Activated naive CD8-positive, alpha-beta T cell treated with anti-CD3 and anti-CD28 coated beads, Interleukin-2, amount 50 U/mL, for 24 hours (primary cell): ENCODE data around the gene TNFRSF6B.

Experiments used
- ATAC-seq: fragments of 150-1000 bp; cut with Tn5 transposase; one replicate; pipeline ENCODE4 v1.10.0; 2021
- DNase-seq: peaks from one replicate; pipeline ENCODE4 v3.0.0; 2021
- H3K27ac Mint-ChIP-seq: one replicate; pipeline ENCODE4 v1.8.0; 2021; ENCODE audit warnings: mild to moderate bottlenecking, mixed read lengths
- H3K27me3 Mint-ChIP-seq: one replicate; pipeline ENCODE4 v1.8.0; 2021; ENCODE audit warnings: mixed read lengths
- H3K36me3 Mint-ChIP-seq: one replicate; pipeline ENCODE4 v1.8.0; 2021; ENCODE audit warnings: low read depth, mixed read lengths
- H3K4me1 Mint-ChIP-seq: one replicate; pipeline ENCODE4 v1.8.0; 2021; ENCODE audit warnings: mixed read lengths
- H3K4me3 Mint-ChIP-seq: one replicate; pipeline ENCODE4 v1.8.0; 2021; ENCODE audit warnings: mild to moderate bottlenecking, moderate library complexity, mixed read lengths
- H3K9me3 Mint-ChIP-seq: one replicate; pipeline ENCODE4 v1.8.0; 2021; ENCODE audit warnings: mixed read lengths

TNFRSF6B gene

DNA sequence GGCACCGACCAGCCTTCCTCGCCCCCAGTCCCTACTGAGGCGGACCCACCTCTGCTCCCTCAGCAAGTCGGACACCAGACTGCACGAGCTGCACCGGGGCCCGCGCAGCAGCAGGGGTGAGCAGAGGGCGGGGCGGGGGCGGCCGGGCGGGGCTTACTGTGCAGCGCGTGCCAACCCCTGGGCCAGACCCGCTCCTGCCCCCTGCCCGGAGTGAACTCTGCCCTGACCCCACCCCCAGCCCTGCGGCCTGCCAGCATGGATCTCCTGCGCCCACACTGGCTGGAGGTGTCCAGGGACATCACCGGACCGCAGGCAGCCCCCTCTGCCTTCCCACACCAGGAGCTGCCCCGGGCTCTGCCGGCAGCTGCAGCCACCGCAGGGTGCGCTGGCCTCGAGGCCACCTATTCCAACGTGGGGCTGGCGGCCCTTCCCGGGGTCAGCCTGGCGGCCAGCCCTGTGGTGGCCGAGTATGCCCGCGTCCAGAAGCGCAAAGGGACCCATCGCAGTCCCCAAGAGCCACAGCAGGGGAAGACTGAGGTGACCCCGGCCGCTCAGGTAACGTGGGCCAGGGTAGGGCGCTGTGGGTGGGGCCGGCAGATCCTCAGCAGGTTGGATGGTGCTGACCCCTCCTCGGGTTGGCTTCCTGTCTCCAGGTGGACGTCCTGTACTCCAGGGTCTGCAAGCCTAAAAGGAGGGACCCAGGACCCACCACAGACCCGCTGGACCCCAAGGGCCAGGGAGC, 41.7 kb downstream of the TNFRSF6B start:
- Mint-ChIP-seq H3K36me3 (no peaks in the 10 kb centered on the region), H3K4me1 (peaks cover 17% of the 10 kb centered on the region), H3K4me3 (no peak overlapping the region), H3K27me3 (no peaks in the 10 kb centered on the region), H3K27ac (no peak overlapping the region), H3K9me3 (no peaks in the 10 kb centered on the region)
- peak; percentile 37 for DNase-seq
- ATAC-seq, result peak; percentile 6

DNA sequence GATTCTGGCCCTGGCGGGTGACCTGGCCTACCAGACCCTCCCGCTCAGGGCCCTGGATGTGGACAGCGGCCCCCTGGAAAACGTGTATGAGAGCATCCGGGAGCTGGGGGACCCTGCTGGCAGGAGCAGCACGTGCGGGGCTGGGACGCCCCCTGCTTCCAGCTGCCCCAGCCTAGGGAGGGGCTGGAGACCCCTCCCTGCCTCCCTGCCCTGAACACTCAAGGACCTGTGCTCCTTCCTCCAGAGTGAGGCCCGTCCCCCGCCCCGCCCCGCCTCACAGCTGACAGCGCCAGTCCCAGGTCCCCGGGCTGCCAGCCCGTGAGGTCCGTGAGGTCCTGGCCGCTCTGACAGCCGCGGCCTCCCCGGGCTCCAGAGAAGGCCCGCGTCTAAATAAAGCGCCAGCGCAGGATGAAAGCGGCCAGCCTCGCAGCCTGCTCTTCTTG, 42.3 kb downstream of the TNFRSF6B start:
- DNase-seq (peak; percentile 42), ATAC-seq (no peak)
- Mint-ChIP-seq H3K4me3 (no peak overlapping the region), H3K27ac (no peak overlapping the region), H3K36me3 (no peaks in the 10 kb centered on the region), H3K9me3 (no peaks in the 10 kb centered on the region), H3K27me3 (no peaks in the 10 kb centered on the region), H3K4me1 (peaks cover 17% of the 10 kb centered on the region)

DNA sequence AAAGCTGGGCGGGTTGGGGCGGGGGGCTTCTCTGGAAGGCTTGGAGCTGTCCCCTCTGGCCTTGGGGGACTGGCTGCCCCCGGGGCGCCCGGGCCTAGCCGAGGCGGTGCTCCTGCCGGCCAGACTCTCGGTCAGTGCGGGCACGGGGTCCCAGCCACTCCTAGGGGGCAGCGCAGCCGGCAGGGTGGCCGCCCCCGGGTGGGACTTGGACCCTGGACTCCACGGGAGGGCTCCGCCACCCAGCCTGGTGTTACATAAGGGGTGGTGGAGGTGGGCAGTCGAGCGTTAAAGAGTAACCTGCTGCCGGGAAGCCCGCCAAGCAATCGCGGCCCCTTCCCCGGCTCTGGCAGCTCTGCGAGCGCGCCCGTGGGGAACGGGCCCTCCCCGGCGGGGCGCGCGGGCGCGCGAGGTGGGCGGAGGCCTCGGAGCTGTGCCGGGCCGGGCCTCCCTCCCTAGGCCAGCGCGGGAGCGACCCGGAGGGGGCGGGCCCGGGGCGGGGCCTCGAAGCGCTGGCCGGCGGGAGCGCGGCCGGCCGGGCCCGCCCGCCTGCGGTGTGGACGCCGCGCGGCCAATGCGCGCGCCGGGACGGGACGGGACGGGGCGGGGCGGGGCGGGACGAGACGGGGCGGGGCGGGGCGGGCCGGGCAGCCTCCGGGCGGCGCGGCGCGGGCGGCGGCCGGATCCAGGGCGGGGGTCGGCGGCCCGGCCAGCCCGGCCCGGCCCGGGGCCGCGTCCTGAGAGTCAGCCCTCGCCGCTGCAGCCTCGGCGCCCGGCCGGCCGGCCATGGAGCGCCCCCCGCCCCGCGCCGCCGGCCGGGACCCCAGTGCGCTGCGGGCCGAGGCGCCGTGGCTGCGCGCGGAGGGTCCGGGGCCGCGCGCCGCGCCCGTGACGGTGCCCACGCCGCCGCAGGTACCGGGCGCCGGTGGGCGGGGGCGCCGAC, 42.9 kb downstream of the TNFRSF6B start, which contains the start of gene SLC2A4RG:
Gene SLC2A4RG (plus strand): TSS at position 647 of the 940 bp plus-strand sequence. CDS start 137 bp downstream, at position 784.
- Mint-ChIP-seq H3K36me3 (no peaks in the 10 kb centered on the region), H3K27me3 (no peaks in the 10 kb centered on the region), H3K27ac (no peak within 1 kb of the TSS), H3K4me1 (peaks cover 17% of the 10 kb centered on the region), H3K4me3 (peak within 1 kb of the TSS; percentile 29), H3K9me3 (no peaks in the 10 kb centered on the region)
- ATAC-seq, result peak; percentile 63
- DNase-seq, result peak; percentile 70

DNA sequence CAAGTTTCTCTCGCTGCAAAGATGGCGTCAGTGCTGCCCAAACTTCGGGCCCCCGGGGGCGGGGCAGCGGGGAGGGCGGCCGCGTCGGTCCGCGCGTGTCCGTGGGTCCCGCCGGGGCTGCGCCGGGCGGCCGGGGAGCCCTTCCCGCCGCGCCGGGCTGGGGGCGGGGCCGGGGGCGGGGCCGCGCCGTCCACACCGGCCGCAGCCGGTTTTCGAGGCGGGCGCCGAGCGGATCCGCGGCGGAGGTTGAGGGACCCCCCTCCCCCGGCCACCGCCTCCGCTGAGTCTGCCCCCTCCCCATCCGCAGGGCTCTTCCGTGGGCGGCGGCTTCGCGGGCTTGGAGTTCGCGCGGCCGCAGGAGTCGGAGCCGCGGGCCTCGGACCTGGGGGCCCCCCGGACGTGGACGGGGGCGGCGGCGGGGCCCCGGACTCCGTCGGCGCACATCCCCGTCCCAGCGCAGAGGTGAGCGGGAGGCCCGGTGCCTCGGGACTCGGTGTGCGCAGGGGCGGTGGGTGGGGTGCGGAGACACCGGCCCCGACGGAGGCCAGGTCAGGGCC, 43.7 kb downstream of the TNFRSF6B start:
- peak; percentile 44 for DNase-seq
- no peaks in the 10 kb centered on the region for H3K36me3 Mint-ChIP-seq
- peaks cover 17% of the 10 kb centered on the region for H3K4me1 Mint-ChIP-seq
- H3K27me3 Mint-ChIP-seq, result no peaks in the 10 kb centered on the region
- H3K4me3 Mint-ChIP-seq, result peak overlapping the region; percentile 29
- no peaks in the 10 kb centered on the region for H3K9me3 Mint-ChIP-seq
- no peak for ATAC-seq
- no peak overlapping the region for H3K27ac Mint-ChIP-seq

DNA sequence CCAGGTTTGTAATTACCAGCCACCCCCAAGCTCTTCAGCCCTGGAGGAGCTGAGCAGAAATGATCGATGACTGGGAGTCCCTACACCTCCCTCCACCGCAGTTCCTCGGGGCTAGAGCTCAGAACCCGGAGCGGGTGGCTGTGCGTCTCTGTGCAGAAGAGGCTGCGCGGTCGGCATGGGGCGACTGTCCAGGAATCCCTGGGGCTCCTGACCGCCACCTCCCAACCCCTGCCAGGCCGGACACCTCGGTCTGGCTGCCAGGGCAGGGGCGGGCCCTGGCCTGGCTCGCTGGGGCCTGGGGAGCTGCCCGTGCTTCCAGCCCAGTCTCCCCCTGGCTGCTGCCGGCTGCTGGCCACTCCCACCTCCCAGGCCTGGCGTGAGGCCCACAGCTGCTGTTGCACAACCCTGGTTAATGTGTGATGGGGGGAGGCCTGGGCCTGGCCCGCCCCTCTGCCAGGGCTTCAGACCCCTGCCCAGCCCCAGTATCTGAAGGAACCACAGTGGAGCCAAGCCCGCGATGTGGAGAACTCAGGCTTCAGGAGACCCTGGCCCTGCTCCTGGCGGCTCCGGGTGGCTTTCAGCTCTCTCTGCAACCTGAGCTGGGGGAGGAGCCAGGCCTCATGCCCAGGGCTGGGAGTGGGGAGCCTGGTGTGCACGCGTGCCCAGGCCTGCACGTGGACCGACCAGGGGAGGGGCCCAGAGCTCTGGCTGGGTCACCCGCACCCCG, 44.3 kb downstream of the TNFRSF6B start:
- H3K4me1 Mint-ChIP-seq, result peaks cover 14% of the 10 kb centered on the region
- no peaks in the 10 kb centered on the region for H3K36me3 Mint-ChIP-seq
- H3K27me3 Mint-ChIP-seq, result no peaks in the 10 kb centered on the region
- peak; percentile 36 for DNase-seq
- peak overlapping the region; percentile 29 for H3K4me3 Mint-ChIP-seq
- no peaks in the 10 kb centered on the region for H3K9me3 Mint-ChIP-seq
- no peak overlapping the region for H3K27ac Mint-ChIP-seq
- no peak for ATAC-seq

DNA sequence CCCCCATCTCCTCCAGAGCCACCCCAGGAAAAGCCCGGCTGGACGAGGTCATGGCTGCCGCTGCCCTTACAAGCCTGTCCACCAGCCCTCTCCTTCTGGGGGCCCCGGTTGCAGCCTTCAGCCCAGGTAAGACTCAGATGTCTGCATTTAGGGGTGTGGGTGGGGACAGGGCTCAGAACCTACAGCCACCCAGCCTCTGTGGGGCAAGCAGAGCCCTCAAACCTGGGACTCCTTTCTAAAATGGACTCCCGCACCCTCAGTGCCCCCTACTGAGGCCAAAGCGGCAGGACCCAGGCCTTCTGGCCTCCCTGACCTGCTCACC, 44.9 kb downstream of the TNFRSF6B start:
- no peaks in the 10 kb centered on the region for H3K36me3 Mint-ChIP-seq
- no peaks in the 10 kb centered on the region for H3K9me3 Mint-ChIP-seq
- peak overlapping the region; percentile 17 for H3K4me3 Mint-ChIP-seq
- H3K27me3 Mint-ChIP-seq, result no peaks in the 10 kb centered on the region
- no peak overlapping the region for H3K27ac Mint-ChIP-seq
- H3K4me1 Mint-ChIP-seq, result peaks cover 9% of the 10 kb centered on the region
- DNase-seq (no peak), ATAC-seq (no peak)

DNA sequence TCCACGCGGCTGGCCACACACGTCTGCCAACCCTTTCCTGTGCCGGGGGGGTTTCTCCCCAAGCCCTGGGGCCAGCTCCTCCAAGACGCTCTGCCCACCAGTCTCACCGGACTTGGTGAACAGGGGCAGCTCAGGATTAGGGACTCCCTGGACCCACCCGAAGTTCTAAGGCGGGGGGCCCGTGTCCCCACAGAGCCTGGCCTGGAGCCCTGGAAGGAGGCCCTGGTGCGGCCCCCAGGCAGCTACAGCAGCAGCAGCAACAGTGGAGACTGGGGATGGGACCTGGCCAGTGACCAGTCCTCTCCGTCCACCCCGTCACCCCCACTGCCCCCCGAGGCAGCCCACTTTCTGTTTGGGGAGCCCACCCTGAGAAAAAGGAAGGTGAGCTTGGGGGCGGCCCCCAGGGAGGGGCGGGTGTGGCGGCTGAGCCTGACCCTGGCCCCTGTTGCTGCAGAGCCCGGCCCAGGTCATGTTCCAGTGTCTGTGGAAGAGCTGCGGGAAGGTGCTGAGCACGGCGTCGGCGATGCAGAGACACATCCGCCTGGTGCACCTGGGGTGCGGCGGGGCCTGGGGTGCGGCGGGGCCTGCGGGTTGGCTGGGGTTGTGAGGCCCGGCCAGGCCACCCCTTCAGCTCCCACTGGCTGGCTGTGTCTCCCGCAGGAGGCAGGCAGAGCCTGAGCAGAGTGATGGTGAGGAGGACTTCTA, 45.4 kb downstream of the TNFRSF6B start:
- Mint-ChIP-seq H3K9me3 (no peaks in the 10 kb centered on the region), H3K4me3 (peak overlapping the region; percentile 17), H3K27ac (no peak overlapping the region)

DNA sequence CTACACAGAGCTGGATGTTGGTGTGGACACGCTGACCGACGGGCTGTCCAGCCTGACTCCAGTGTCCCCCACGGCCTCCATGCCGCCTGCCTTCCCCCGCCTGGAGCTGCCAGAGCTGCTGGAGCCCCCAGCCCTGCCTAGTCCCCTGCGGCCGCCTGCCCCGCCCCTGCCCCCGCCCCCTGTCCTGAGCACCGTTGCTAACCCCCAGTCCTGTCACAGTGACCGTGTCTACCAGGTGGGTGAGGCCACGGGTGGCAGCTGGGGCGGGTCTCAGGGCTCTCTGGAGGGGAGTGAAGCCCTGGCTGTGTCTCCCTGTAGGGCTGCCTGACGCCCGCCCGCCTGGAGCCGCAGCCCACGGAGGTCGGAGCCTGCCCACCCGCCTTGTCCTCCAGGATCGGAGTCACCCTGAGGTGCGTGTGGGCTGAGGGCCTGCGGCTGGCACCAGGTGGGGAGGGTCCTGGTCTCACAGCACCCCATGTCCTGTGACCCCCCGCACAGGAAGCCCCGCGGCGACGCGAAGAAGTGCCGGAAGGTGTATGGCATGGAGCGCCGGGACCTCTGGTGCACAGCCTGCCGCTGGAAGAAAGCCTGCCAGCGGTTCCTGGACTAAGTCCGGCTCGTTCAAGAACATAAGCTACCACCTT, 46.1 kb downstream of the TNFRSF6B start:
- Mint-ChIP-seq H3K4me1 (no peaks in the 10 kb centered on the region), H3K36me3 (no peaks in the 10 kb centered on the region), H3K27me3 (no peaks in the 10 kb centered on the region), H3K4me3 (no peak overlapping the region), H3K27ac (no peak overlapping the region), H3K9me3 (no peaks in the 10 kb centered on the region)
- DNase-seq, result no peak
- no peak for ATAC-seq

More for the DNA sequence above, 45.4 kb downstream of the TNFRSF6B start:
- Mint-ChIP-seq H3K4me1 (peaks cover 4% of the 10 kb centered on the region), H3K27me3 (no peaks in the 10 kb centered on the region), H3K36me3 (no peaks in the 10 kb centered on the region)
- no peak for DNase-seq
- no peak for ATAC-seq

DNA sequence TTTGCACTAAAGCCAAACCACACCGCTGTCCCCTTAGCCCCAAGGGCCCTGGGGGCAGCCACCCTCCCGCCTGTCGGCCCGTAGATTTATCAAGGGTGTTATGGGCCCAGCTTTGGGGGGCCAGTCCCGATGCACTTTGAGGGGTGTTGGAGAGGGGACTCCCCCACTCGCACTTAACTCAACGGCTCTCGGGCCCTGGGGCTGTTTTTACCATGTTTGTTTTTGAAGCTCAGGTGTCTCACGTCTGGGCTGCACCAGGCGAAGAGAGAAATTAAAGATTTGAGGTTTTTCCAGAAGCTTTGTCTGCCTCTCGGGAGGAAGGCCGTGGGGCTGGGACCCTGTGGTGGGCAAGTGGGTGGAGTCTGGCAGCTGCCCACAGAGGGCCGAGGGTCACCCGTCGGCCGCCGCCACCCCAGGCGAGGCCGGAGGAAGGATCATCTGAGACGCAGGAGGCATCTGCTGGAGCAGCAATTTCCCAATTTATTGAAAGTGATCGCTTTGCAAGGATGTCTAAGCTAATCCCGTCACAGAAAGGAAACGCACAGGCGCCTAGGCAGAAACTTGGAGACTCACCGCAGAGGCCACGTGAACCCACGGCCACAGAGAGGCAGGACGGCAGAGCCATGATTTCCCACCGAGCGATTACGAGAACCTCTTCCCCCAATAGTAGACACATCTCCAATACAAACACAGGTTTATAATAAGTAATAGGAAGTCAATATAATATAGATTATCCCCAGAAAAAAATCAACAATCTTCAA, 46.9 kb downstream of the TNFRSF6B start:
- H3K27me3 Mint-ChIP-seq, result no peaks in the 10 kb centered on the region
- no peak overlapping the region for H3K4me3 Mint-ChIP-seq
- no peaks in the 10 kb centered on the region for H3K4me1 Mint-ChIP-seq
- no peak overlapping the region for H3K27ac Mint-ChIP-seq
- no peaks in the 10 kb centered on the region for H3K36me3 Mint-ChIP-seq
- no peaks in the 10 kb centered on the region for H3K9me3 Mint-ChIP-seq
- ATAC-seq, result no peak
- DNase-seq, result no peak

DNA sequence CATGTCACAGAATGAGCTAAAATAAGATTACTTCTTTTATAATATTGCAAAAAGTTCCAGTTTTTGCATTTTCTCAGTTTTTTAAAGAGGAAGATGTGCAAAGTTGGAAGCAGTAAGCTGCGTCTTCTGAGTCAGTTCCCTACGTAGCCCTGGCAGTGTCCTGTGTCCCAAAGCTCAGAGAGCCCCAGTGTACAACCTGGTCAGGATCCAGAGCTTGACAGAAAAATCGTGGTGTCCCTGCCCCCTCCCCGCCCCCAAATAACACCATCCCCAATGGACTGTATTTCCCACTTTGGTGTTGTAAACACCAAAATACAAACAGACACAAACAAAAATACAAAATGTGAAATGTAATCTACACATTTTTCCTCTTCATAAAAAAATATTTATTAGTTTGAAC, 47.7 kb downstream of the TNFRSF6B start:
- Mint-ChIP-seq H3K4me3 (no peak overlapping the region), H3K4me1 (no peaks in the 10 kb centered on the region), H3K27me3 (no peaks in the 10 kb centered on the region), H3K9me3 (no peaks in the 10 kb centered on the region), H3K27ac (no peak overlapping the region), H3K36me3 (no peaks in the 10 kb centered on the region)
- ATAC-seq (no peak), DNase-seq (no peak)

DNA sequence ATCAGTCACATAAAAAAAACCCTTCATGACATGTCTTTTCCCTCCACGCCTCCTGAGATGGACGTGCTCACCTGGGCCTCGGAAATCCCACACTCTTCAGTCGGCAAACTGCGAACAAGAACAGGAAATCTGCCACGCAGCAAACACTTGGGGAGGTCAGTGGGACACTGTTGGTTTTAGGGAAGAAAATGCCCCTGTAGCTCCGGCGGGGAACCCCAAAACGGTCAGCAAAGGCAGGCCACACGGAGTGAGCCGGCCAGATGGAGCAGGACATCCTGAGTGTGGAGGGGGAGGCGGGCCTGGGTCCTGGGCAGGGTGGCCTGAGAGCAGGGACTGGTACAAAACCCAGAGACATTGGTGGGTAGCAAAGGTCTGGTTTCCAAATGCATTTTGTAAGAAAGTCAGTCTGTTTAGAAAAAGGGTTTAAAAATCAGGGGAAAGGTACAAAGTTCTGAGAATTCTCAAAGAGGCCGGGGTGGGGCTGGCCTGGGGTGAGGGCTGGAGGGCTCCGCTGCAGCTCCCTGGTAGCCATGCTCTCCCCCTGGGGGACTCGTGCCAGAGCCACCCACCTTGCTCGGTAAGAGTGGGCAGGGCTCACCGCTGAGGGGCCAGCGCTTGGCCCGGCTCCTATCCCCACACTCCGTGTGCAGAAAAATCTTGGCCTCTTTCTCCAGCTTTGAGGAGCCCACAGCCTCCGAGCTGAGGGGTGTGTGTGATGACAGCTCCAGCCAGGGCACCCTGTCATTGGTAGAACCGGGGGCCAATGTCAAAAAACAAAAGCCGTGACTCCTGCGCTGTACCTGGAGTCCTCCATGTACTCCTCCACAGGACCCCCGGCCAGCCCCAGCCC, 48.3 kb downstream of the TNFRSF6B start:
- H3K27ac Mint-ChIP-seq, result no peak overlapping the region
- ATAC-seq (no peak), DNase-seq (no peak)
- no peaks in the 10 kb centered on the region for H3K36me3 Mint-ChIP-seq
- H3K27me3 Mint-ChIP-seq, result no peaks in the 10 kb centered on the region
- H3K4me1 Mint-ChIP-seq, result no peaks in the 10 kb centered on the region
- H3K4me3 Mint-ChIP-seq, result no peak overlapping the region
- no peaks in the 10 kb centered on the region for H3K9me3 Mint-ChIP-seq

DNA sequence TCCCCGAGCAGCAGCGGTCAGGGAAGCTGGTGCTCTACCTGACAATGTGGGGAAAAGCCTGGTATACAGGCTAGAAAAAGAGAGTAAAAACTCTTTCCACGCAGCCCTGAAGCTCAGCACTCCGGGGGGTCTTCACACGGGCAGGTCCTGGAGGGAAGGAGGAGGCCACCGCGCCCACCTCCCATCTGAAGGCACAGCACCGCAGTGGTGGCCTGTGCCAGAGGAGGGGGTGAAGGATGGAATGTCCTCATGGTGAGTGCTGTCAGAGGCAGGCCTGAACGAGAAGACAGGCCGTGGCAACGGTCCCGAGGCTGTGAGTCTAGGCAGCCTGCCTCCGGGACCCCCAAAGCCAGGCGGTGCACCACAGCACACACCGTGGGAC, 49.0 kb downstream of the TNFRSF6B start:
- no peak overlapping the region for H3K27ac Mint-ChIP-seq
- DNase-seq (no peak), ATAC-seq (no peak)
- no peaks in the 10 kb centered on the region for H3K36me3 Mint-ChIP-seq
- H3K27me3 Mint-ChIP-seq, result no peaks in the 10 kb centered on the region
- H3K4me3 Mint-ChIP-seq, result no peak overlapping the region
- no peaks in the 10 kb centered on the region for H3K9me3 Mint-ChIP-seq
- H3K4me1 Mint-ChIP-seq, result peaks cover under 1% of the 10 kb centered on the region
